ENCODE data around the gene IGFBPL1.

IGFBPL1 gene

GRCh38 chr9:38370176-38370575 is 54.1 kb downstream of the IGFBPL1 start:
- TF ChIP-seq ZNF274 (IDR thresholded peaks at IDR 0.05; ENCODE audit: low read depth, low read length), result no peak
- H3K4me3 ChIP-seq (ENCODE audit: low read length), result no peak overlapping the region

DNA sequence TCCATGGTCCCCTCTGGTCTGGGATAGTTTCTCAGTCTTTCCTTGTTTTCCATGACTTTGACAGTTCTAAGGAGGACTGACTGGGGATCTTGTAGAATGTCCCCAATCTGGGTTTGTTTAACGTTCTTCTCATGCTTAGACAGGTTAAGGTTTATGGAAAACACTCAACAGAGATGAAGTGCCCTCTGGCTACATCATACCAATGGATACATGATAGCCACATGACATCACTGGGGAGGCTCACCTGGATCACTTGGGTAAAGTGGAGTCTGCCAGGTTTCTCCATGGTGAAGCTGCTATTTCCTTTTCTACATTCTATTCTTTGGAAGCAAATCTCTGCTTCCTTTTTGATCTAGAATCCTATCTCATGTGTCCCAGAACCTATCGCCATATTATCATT is 55.5 kb downstream of the IGFBPL1 start:
- TF ChIP-seq ZNF274 (IDR thresholded peaks at IDR 0.05; ENCODE audit: low read depth, low read length), result no peak

GRCh38 chr9:38367898-38368297 is 56.4 kb downstream of the IGFBPL1 start:
- TF ChIP-seq ZNF274 (IDR thresholded peaks at IDR 0.05; ENCODE audit: low read depth, low read length), result no peak
- H3K4me3 ChIP-seq (ENCODE audit: low read length), result no peak overlapping the region

More for the DNA sequence above, 55.5 kb downstream of the IGFBPL1 start:
- H3K4me3 ChIP-seq (ENCODE audit: low read length), result no peak overlapping the region

GRCh38 chr9:38363589-38363925 is 60.7 kb downstream of the IGFBPL1 start:
- no peak overlapping the region for H3K4me3 ChIP-seq (ENCODE audit: low read length)
- TF ChIP-seq ZNF274 (IDR thresholded peaks at IDR 0.05; ENCODE audit: low read depth, low read length), result no peak

GRCh38 chr9:38362852-38363588 is 61.2 kb downstream of the IGFBPL1 start:
- TF ChIP-seq ZNF274 (IDR thresholded peaks at IDR 0.05; ENCODE audit: low read depth, low read length), result no peak
- no peak overlapping the region for H3K4me3 ChIP-seq (ENCODE audit: low read length)

- no peak overlapping the region for H3K4me3 ChIP-seq (ENCODE audit: low read length)
- no peak for TF ChIP-seq ZNF274 (IDR thresholded peaks at IDR 0.05; ENCODE audit: low read depth, low read length)
These were observed 62.8 kb downstream of the IGFBPL1 start for GRCh38 chr9:38361473-38361850.

DNA sequence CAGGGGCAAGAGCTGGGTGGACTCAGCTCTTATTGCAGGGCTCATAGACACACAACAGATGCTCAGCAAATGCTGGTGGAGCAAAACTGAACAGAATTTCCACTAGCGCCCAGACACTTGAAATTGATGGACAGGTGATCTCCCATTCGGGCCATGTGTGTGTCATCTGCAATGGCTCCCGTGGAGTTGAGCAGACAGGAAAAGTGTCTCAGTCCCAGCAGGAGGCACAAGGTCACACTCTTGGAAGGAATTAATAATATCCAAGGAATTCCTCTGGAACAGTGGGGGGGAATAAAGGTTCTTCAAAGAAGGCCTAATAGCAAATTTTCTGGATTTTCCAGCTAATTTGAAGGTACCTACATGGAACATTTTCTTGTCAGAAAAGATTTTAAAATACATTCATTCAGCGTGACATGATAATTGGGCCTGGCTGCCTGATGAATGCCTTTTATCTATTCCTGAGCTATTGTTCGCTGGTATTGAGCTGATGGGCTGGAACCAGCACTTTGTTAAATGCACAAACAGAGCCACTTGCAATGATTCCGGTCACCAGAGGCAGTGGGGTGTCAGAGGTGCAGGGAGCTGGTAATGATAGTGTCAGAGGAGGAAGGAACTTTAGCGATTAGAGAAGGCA is 63.3 kb downstream of the IGFBPL1 start:
- no peak for TF ChIP-seq ZNF274 (IDR thresholded peaks at IDR 0.05; ENCODE audit: low read depth, low read length)
- H3K4me3 ChIP-seq (ENCODE audit: low read length), result no peak overlapping the region

- H3K4me3 ChIP-seq (ENCODE audit: low read length), result no peak overlapping the region
- TF ChIP-seq ZNF274 (IDR thresholded peaks at IDR 0.05; ENCODE audit: low read depth, low read length), result no peak
These were observed 64.4 kb downstream of the IGFBPL1 start for GRCh38 chr9:38359689-38360385.

DNA sequence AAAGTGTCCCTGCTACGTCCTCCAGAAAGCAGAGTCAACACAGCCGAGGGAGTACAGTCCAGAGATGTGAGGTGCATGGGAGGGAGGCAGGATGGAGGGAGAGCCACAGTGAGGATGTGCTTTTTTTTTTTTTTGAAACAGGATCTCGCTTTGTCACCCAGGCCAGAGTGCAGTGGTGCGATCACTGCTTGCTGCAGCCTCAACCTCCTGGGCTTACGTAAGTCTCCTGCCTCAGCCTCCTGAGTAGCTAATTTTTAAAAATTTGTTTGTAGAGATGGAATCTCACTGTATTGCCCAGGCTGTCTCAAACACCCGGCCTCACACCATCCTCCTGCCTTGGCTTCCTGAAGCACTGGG is 65.0 kb downstream of the IGFBPL1 start:
- no peak for TF ChIP-seq ZNF274 (IDR thresholded peaks at IDR 0.05; ENCODE audit: low read depth, low read length)
- H3K4me3 ChIP-seq (ENCODE audit: low read length), result no peak overlapping the region

- H3K4me3 ChIP-seq (ENCODE audit: low read length), result no peak overlapping the region
- no peak for TF ChIP-seq ZNF274 (IDR thresholded peaks at IDR 0.05; ENCODE audit: low read depth, low read length)
These were observed 65.6 kb downstream of the IGFBPL1 start for GRCh38 chr9:38358390-38359296.

DNA sequence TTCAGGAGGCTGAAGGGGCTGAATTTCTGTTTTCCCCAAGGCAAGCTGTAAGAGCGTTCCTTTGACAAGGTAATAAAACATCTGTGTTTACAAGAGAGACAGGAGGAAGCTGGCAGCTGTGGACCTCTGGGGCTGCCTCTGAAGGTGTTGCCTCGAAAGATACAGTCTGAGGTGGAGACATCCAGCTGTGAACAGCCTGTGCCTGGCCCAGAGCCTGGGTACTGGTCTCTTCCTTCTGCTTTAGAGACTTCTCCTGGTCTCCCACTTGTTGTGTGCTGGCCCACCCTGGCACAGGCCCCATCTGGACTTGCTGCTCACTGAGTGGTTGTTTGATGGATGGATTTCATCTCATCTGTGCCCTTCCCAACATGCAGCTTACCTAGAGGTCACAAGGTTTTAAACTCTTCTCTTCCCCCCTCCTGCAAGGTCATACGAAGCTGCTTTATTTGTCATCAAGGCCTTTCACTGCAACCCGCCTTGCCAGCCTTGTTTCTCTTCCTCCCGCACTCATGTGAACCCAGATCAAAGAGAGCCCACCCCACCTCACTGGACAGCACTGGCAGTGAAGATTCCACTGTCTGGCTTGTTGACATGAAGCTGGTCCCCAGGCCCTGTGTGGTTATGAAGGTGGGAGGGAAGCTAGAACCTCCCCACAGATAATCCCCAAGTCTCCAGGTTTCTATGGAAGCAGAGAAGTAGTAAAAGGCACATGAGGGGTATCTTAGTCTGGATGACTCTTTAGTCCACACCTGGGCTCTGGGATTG is 66.7 kb downstream of the IGFBPL1 start:
- H3K4me3 ChIP-seq (ENCODE audit: low read length), result no peak overlapping the region
- no peak for TF ChIP-seq ZNF274 (IDR thresholded peaks at IDR 0.05; ENCODE audit: low read depth, low read length)

DNA sequence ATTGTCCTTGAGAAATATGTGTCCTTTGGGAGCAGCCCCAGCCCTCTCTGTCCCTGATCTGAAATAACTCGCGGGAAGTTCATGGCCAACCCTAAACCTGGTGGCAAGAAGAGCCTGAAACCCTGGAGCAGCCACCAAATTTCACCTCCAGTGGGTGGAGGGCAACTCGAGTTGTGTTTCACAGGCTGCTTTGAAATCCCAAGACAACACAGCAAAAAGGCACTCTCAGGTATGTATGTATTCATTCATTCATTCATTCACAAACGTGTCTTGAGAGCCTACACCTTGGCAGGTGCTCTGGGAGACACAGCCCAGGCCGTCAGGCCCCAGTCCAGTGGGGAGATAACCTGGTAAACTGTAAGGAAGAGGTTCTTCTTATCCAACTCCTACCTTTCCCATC is 67.4 kb downstream of the IGFBPL1 start:
- no peak for TF ChIP-seq ZNF274 (IDR thresholded peaks at IDR 0.05; ENCODE audit: low read depth, low read length)
- no peak overlapping the region for H3K4me3 ChIP-seq (ENCODE audit: low read length)

All from GM08714 (cell line).